B cell (primary cell): ENCODE measurements around the gene RAD51B. TPM values are rescaled to one million over a fixed set of nuclear protein-coding genes. Genes with fewer than 3 reads are reported as not detected.

Experiments used
- ATAC-seq: fragments of 200-7000 bp; cut with Tn5 transposase; one replicate; pipeline ENCODE4 v1.10.0; 2021; ENCODE audit warnings: low read depth, mild to moderate bottlenecking, moderate number of reproducible peaks, moderate library complexity
- CTCF ChIA-PET: fragments of 350-600 bp; sonication (Branson Sonifier 250); formaldehyde crosslinking; loops from one replicate; lab custom pipeline; 2021; ENCODE audit warnings: antibody characterized with exemption, inconsistent platforms; lab: Charles Lee
- POLR2A ChIA-PET: fragments of 350-600 bp; sonication (Branson Sonifier 250); formaldehyde crosslinking; loops from one replicate; lab custom pipeline; 2021; ENCODE audit warnings: antibody characterized with exemption; lab: Charles Lee
- DNase-seq: peaks from one replicate; pipeline ENCODE4 v3.0.0; 2013
- H2AFZ ChIP-seq: 2 replicates; pipeline ENCODE4 v1.6.1; 2012; ENCODE audit warnings: mild to moderate bottlenecking, low read depth, low read length; ENCODE audit not compliant: insufficient read depth, poor library complexity, severe bottlenecking
- H3K27ac ChIP-seq, 2 donors: 1 replicate in 1 of 2; 2 replicates in 1 of 2; pipeline ENCODE4 v1.5.1; 2012 to 2013; ENCODE audit warnings: low read length in 2 of 2, mild to moderate bottlenecking in 2 of 2, moderate library complexity in 1 of 2
- H3K27me3 ChIP-seq, 4 experiments: fragments of 200-600 bp in 1 of 4; sonication (generic) in 1 of 4; replicated peaks in 1 of 4; 1 replicate in 2 of 4; 2 replicates in 2 of 4; pipeline versions ENCODE4 v1.6.1 to v1.7.0; 2013 to 2016; ENCODE audit warnings: low read length in 3 of 4, mild to moderate bottlenecking in 2 of 4, mixed read lengths in 1 of 4, moderate library complexity in 1 of 4; ENCODE audit not compliant: insufficient read depth in 4 of 4, control insufficient read depth in 3 of 4; ENCODE audit errors: control extremely low read depth in 1 of 4
- H3K36me3 ChIP-seq, 2 experiments: replicated peaks in 1 of 2; 1 replicate in 1 of 2; 2 replicates in 1 of 2; pipeline versions ENCODE4 v1.6.1 to v1.7.1; 2013; ENCODE audit warnings: low read length in 1 of 2; ENCODE audit not compliant: insufficient read depth in 2 of 2, control insufficient read depth in 1 of 2; ENCODE audit errors: control extremely low read depth in 1 of 2, extremely low read depth in 1 of 2
- H3K4me1 ChIP-seq, 2 donors: fragments of 200-600 bp in 1 of 2; sonication (generic) in 1 of 2; 1 replicate in 1 of 2; 2 replicates in 1 of 2; pipeline versions ENCODE4 v1.5.1 to v1.6.1; 2013 to 2017; ENCODE audit warnings: low read length in 2 of 2; ENCODE audit not compliant: control insufficient read depth in 2 of 2, insufficient read depth in 2 of 2
- H3K4me2 ChIP-seq: replicated peaks from 2 replicates; pipeline ENCODE3; 2012; ENCODE audit warnings: mild to moderate bottlenecking, low read depth, low read length; ENCODE audit not compliant: poor library complexity, severe bottlenecking
- H3K4me3 ChIP-seq, 5 experiments: fragments of 200-600 bp in 1 of 5; sonication (generic) in 1 of 5; 1 replicate in 3 of 5; 2 replicates in 2 of 5; pipeline versions ENCODE4 v1.5.1 to v1.7.0; 2011 to 2016; ENCODE audit warnings: low read length in 4 of 5, mild to moderate bottlenecking in 4 of 5, low read depth in 2 of 5, control low read depth in 1 of 5, moderate library complexity in 1 of 5; ENCODE audit not compliant: insufficient read depth in 1 of 5; ENCODE audit errors: control extremely low read depth in 1 of 5, extremely low read depth in 1 of 5
- H3K79me2 ChIP-seq: fragments of 200-600 bp; sonication (generic); one replicate; pipeline ENCODE4 v1.6.0; 2016; ENCODE audit warnings: low read length; ENCODE audit not compliant: control insufficient read depth, insufficient read depth
- H3K9ac ChIP-seq: fragments of 200-600 bp; sonication (generic); 2 replicates; pipeline ENCODE4 v1.6.1; 2017; ENCODE audit warnings: mild to moderate bottlenecking, low read length, moderate library complexity
- H3K9me3 ChIP-seq, 3 donors: one replicate each; pipeline versions ENCODE4 v1.6.1 to v1.7.1; 2013; ENCODE audit warnings: low read length in 2 of 3; ENCODE audit not compliant: control insufficient read depth in 2 of 3, insufficient read depth in 1 of 3; ENCODE audit errors: control extremely low read depth in 1 of 3
- H4K20me1 ChIP-seq: 2 replicates; pipeline ENCODE4 v1.6.0; 2012; ENCODE audit warnings: mild to moderate bottlenecking, low read length; ENCODE audit not compliant: insufficient read depth, control insufficient read depth, poor library complexity, severe bottlenecking
- H3K27ac Mint-ChIP-seq: one replicate; pipeline ENCODE4 v1.8.0; 2021; ENCODE audit warnings: mixed read lengths
- H3K27me3 Mint-ChIP-seq: one replicate; pipeline ENCODE4 v1.8.0; 2021; ENCODE audit warnings: mixed read lengths
- H3K4me1 Mint-ChIP-seq: one replicate; pipeline ENCODE4 v1.8.0; 2021; ENCODE audit warnings: mixed read lengths
- H3K4me3 Mint-ChIP-seq: one replicate; pipeline ENCODE4 v1.8.0; 2021; ENCODE audit warnings: mixed read lengths
- H3K9me3 Mint-ChIP-seq: one replicate; pipeline ENCODE4 v1.8.0; 2022; ENCODE audit warnings: mixed read lengths; ENCODE audit not compliant: insufficient read depth
- CTCF ChIP-seq: fragments of 200-600 bp; IDR thresholded peaks from one replicate; pipeline ENCODE4 v1.8.0; 2022; ENCODE audit warnings: antibody characterized with exemption, mild to moderate bottlenecking
- EZH2 ChIP-seq: IDR thresholded peaks from 2 replicates; pipeline ENCODE4 v1.6.1; 2012; ENCODE audit warnings: borderline replicate concordance, low read depth, mild to moderate bottlenecking, moderate library complexity, low read length; ENCODE audit not compliant: insufficient read depth, poor library complexity, severe bottlenecking
- WGBS: methylation state at CpG from one replicate; pipeline ENCODE4 v1.1.5; 2013; ENCODE audit warnings: missing lambda C conversion rate; ENCODE audit not compliant: insufficient coverage; 5-methylcytosine and 5-hydroxymethylcytosine counted together
- intact Hi-C: fragments of 100-400 bp; cut with micrococcal nuclease; formaldehyde crosslinking; loops from one replicate; pipeline ENCODE4 v1.10.0; 2022
- polyA plus RNA-seq: library from polyadenylated mRNA; depleted of rRNA; stranded (reverse); fragments of >200 nt; gene quantifications from 2 replicates; pipeline ENCODE4 v1.2.3, GENCODE V29; 2012
- total RNA-seq, 2 donors: library from RNA; stranded (reverse); fragments of 120-200 nt in 1 of 2; gene quantifications; 1 replicate in 1 of 2; 2 replicates in 1 of 2; pipeline versions ENCODE4 v1.2.3 to v1.2.4, GENCODE V29; 2013 to 2022

The RAD51B gene
- total and polyA plus RNA-seq, 2 donors (not counting 1 experiment from before 2014, with no cell fraction given) = 6.5 to 60.6 TPM

GRCh38 chr14:68476212-68477109, 656.9 kb downstream of the RAD51B start:
- Mint-ChIP-seq H3K4me1 (peaks cover 84% of the 10 kb centered on the region), H3K27ac (peak overlapping the region; percentile 98), H3K4me3 (peak overlapping the region; percentile 72), H3K27me3 (no peaks in the 10 kb centered on the region), H3K9me3 (no peaks in the 10 kb centered on the region)
- peaks cover 72 to 76% of the 10 kb centered on the region in 2 donors for H3K4me1 ChIP-seq
- H3K36me3 ChIP-seq = no peaks in the 10 kb centered on the region
- POLR2A ChIA-PET = interaction anchor here (0.6 to 1.5 kb wide), 13 partner anchors 16 to 316 kb away, joined by 3 to 11 read pairs (median 3); partner anchors contain the start of gene ZFP36L1
- TF ChIP-seq EZH2 = no peak
- no peak for TF ChIP-seq CTCF
- CTCF ChIA-PET = interaction anchor here (0.6 to 2.2 kb wide), 20 partner anchors 8 to 340 kb away, joined by 3 to 11 read pairs (median 3); no protein-coding TSS in a partner anchor
- 24% methylated on average over 8 of the region's 10 CpGs for WGBS
- no peaks in the 10 kb centered on the region for H4K20me1 ChIP-seq
- no peaks in the 10 kb centered on the region for H3K9me3 ChIP-seq
- ATAC-seq = peak; percentile 90
- peak overlapping the region; percentile 53 for H2AFZ ChIP-seq
- peak overlapping the region; percentile 95 to 99 for H3K27ac ChIP-seq
- peak overlapping the region in 1 of 5 experiments; percentile 21 for H3K4me3 ChIP-seq
- no peaks in the 10 kb centered on the region for H3K27me3 ChIP-seq
- intact Hi-C loops = loop anchor here (1.0 to 5.0 kb wide), 6 partner anchors 16 to 313 kb away; no protein-coding TSS in a partner anchor
- peak; percentile 89 for DNase-seq
- peaks cover 13% of the 10 kb centered on the region for H3K79me2 ChIP-seq
- peak overlapping the region; percentile 57 for H3K4me2 ChIP-seq
- H3K9ac ChIP-seq = peak overlapping the region; percentile 38
